GM12865 (cell line): Measurements from ENCODE around the gene HIRA.

Experiments used
- DNase-seq: peaks from one replicate; pipeline ENCODE4 v3.0.0; 2010; ENCODE audit warnings: low read depth
- H3K4me3 ChIP-seq: 2 replicates; pipeline ENCODE4 v1.5.1; 2011; ENCODE audit warnings: mild to moderate bottlenecking, low read depth, low read length, control low read depth
- TF ChIP-seq, protein P1 (sequence below): IDR thresholded peaks from 2 replicates; pipeline ENCODE4 v1.5.1; 2011; ENCODE audit warnings: low read length, control low read depth, low read depth, inconsistent platforms; ENCODE audit not compliant: insufficient read depth; ENCODE audit errors: missing control alignments

HIRA gene

GRCh38 chr22:19464546-19464945 is 33.0 kb upstream of the HIRA start:
- TF ChIP-seq, protein P1, sequence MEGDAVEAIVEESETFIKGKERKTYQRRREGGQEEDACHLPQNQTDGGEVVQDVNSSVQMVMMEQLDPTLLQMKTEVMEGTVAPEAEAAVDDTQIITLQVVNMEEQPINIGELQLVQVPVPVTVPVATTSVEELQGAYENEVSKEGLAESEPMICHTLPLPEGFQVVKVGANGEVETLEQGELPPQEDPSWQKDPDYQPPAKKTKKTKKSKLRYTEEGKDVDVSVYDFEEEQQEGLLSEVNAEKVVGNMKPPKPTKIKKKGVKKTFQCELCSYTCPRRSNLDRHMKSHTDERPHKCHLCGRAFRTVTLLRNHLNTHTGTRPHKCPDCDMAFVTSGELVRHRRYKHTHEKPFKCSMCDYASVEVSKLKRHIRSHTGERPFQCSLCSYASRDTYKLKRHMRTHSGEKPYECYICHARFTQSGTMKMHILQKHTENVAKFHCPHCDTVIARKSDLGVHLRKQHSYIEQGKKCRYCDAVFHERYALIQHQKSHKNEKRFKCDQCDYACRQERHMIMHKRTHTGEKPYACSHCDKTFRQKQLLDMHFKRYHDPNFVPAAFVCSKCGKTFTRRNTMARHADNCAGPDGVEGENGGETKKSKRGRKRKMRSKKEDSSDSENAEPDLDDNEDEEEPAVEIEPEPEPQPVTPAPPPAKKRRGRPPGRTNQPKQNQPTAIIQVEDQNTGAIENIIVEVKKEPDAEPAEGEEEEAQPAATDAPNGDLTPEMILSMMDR, result no peak
- no peak for DNase-seq
- no peak overlapping the region for H3K4me3 ChIP-seq

DNA sequence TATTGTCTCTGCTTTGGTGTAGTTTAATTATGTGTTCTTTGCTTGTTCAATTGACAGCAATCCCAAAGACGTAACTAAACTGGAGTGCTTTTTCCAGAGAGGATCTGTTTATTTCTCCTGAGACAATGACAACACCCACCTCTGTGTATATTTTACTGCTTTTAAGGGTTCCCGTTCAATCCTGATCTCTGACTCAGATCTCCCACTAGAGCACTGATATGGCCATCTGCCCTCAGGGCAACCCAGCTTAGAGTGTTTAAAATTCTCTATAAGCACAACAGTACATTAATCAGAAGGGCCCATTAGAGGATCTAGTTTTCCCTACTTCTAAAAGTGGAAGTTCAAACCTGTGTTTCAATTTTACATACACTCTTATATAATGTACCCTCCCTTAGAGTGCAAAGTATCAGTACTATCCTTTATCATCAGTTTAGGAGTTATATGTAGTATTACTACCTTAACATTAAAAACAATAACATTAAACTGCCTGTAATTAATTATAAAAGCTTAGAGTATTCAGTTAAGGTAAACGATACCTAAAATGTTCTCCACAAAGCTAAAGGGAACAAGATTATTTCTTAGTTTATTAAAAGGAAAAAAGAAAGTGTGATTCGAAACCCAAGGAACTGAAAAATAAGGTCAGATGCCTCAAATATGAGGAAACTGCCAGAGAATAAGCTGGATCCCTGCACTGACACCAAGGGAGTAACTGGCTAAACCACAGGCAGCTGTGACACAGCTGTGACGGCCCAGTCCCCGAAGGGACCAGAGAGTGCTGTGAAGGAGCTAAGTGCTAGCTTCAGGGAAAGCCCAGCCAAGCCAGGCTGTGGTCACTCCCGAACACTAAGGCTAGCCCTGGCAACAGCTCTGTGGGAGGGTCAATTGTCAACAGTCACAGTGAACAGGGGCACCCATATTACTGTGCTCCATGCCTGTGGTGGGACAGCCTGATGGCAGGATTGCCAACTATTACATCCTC is 32.2 kb upstream of the HIRA start:
- DNase-seq, result no peak
- TF ChIP-seq, protein P1, result no peak
- no peak overlapping the region for H3K4me3 ChIP-seq

GRCh38 chr22:19463008-19463407 is 31.5 kb upstream of the HIRA start:
- DNase-seq, result no peak
- TF ChIP-seq, protein P1, result no peak
- H3K4me3 ChIP-seq, result no peak overlapping the region

DNA sequence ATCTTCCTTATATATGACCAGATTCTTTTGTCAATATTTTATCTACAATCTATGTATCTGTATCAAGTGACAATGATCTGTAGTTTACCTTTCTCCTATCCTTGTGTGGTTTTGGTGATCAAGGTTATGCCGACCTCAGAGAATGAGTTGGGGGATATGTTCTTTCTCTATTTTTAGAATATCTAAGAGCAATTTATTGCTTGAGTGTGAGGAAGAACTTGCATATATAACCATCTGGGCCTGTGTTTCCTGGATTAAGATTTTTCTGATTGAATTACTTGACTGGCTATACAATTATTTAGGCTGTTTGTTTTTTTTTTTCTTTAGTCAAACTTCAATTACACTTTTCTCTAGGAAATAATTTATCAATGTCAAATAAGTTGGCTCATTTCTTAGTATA is 30.0 kb upstream of the HIRA start:
- TF ChIP-seq, protein P1, result no peak
- H3K4me3 ChIP-seq, result no peak overlapping the region
- DNase-seq, result no peak

DNA sequence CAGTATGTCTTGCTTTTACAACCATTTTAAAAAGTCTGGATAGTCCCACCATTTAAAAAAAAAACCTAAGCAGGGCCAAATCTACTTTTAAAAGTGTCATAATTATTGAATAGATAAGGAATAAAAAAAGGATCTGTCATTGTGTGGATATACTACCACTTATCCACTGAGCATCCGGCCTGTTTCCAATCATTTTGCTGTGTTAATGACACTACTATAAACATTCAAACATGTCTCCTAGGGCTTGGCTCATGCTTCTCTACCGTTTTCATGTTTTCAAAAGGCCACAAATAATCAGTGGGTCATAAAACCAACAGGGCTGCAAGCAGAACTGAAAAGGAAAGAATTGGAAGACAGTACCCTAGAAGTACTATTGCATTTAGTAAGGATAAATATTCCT is 28.5 kb upstream of the HIRA start:
- TF ChIP-seq, protein P1, result no peak
- H3K4me3 ChIP-seq, result no peak overlapping the region
- no peak for DNase-seq

GRCh38 chr22:19457828-19458428 is 26.4 kb upstream of the HIRA start:
- DNase-seq, result no peak
- TF ChIP-seq, protein P1, result no peak
- no peak overlapping the region for H3K4me3 ChIP-seq

DNA sequence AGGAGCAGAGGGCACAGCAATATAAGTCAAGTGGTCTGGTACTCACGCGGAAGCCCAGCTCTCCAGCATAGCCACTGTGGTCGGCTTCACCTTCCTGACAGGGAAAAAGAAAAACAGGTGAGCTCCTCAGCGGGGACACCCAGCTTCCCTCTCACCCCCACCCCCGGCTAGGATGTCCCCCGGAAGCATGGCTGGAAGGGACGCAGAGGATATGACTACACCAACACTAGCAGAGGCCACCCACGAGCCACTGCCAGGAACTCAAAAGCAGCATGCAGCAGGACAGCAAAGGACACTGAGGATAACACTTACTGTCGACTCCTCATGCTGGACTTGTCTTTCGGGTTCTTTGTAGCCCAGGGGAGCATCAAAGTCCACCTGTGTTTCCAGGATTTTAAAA is 25.0 kb upstream of the HIRA start:
- TF ChIP-seq, protein P1, result no peak
- DNase-seq, result no peak
- no peak overlapping the region for H3K4me3 ChIP-seq
